GM12872 (cell line): ENCODE results near the gene PAIP1.

Experiments
- TF ChIP-seq, protein P1 (sequence below): IDR thresholded peaks from 3 replicates; pipeline ENCODE4 v1.5.1; 2011; ENCODE audit warnings: low read depth, mild to moderate bottlenecking, low read length, moderate library complexity; ENCODE audit not compliant: insufficient read depth

The PAIP1 gene

DNA sequence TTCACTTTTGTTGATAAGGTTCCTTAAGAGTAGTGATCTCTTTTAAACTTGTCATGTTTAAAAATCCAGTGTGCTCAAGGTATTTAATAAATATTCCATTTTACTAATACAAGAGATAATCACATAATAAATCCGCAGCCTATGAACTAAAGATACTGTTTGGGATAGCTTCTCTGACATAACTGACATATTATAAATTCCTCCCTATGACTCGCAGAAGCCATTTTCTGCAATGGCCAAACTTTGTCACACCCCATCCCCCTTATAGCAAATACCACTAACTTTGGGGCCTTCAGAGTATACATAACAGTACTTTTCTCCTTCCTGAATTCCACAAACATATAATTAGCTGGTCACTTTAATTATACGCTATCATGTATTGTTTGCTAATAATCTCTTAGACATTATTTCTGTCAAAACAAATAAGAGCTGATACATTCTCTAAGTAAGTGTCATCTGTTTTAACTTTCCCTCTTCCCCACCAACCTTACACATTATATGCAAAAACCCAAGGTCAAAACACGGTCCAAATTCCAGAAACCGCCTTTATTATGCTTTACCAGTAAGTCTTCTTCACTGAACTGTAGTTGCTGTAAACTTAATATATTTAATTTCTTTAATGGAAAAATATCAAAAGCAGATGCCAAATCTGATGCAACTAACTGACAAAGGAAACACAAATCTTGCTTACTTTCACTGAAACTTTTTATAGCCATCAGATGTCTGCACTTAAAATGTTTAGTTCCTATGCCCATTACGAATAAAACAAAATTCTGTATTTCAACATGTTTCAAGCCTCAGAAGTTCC lies 74.2 kb downstream of the PAIP1 start:
- TF ChIP-seq, protein P1, sequence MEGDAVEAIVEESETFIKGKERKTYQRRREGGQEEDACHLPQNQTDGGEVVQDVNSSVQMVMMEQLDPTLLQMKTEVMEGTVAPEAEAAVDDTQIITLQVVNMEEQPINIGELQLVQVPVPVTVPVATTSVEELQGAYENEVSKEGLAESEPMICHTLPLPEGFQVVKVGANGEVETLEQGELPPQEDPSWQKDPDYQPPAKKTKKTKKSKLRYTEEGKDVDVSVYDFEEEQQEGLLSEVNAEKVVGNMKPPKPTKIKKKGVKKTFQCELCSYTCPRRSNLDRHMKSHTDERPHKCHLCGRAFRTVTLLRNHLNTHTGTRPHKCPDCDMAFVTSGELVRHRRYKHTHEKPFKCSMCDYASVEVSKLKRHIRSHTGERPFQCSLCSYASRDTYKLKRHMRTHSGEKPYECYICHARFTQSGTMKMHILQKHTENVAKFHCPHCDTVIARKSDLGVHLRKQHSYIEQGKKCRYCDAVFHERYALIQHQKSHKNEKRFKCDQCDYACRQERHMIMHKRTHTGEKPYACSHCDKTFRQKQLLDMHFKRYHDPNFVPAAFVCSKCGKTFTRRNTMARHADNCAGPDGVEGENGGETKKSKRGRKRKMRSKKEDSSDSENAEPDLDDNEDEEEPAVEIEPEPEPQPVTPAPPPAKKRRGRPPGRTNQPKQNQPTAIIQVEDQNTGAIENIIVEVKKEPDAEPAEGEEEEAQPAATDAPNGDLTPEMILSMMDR: no peak
